Neural crest cell (in vitro differentiated cells): Measurements from ENCODE around the gene DNPEP. TPM values are rescaled to one million over a fixed set of nuclear protein-coding genes. Genes with fewer than 3 reads are reported as not detected.

Experiments
- DNase-seq: peaks from one replicate; pipeline ENCODE4 v3.0.0; 2021; ENCODE audit warnings: low read depth, mixed read lengths, low spot score
- H3K27ac Mint-ChIP-seq: one replicate; pipeline ENCODE4 v1.8.0; 2021; ENCODE audit warnings: mild to moderate bottlenecking, mixed read lengths; ENCODE audit not compliant: unreplicated experiment
- H3K27me3 Mint-ChIP-seq: 2 replicates; pipeline ENCODE4 v1.8.0; 2021; ENCODE audit warnings: low read depth, mild to moderate bottlenecking, mixed read lengths
- H3K36me3 Mint-ChIP-seq: 2 replicates; pipeline ENCODE4 v1.8.0; 2021; ENCODE audit warnings: low read depth, mild to moderate bottlenecking, mixed read lengths
- H3K4me1 Mint-ChIP-seq: 2 replicates; pipeline ENCODE4 v1.8.0; 2021; ENCODE audit warnings: mixed read lengths
- H3K4me3 Mint-ChIP-seq: one replicate; pipeline ENCODE4 v1.8.0; 2021; ENCODE audit warnings: mild to moderate bottlenecking, mixed read lengths
- H3K9me3 Mint-ChIP-seq: 2 replicates; pipeline ENCODE4 v1.8.0; 2021; ENCODE audit warnings: mixed read lengths
- CTCF ChIP-seq: fragments of 200-600 bp; sonication (generic); conservative IDR thresholded peaks from 2 replicates; pipeline ENCODE4 v1.5.0; 2021; ENCODE audit warnings: antibody characterized with exemption, mild to moderate bottlenecking
- total RNA-seq: library from RNA; stranded (reverse); gene quantifications from 2 replicates; pipeline ENCODE4 v1.2.1, GENCODE V29; 2021

Gene DNPEP
- total RNA-seq, 1 donor from 2014 or later, result 36.9 TPM

GRCh38 chr2:219325136-219325535 lies 62.6 kb downstream of the DNPEP start:
- peaks cover 90% of the 10 kb centered on the region for H3K27me3 Mint-ChIP-seq
- DNase-seq, result no peak
- H3K27ac Mint-ChIP-seq, result no peak overlapping the region
- H3K9me3 Mint-ChIP-seq, result no peaks in the 10 kb centered on the region
- H3K4me3 Mint-ChIP-seq, result no peak overlapping the region
- TF ChIP-seq CTCF, result no peak
- H3K36me3 Mint-ChIP-seq, result no peaks in the 10 kb centered on the region
- no peaks in the 10 kb centered on the region for H3K4me1 Mint-ChIP-seq

GRCh38 chr2:219323434-219323833 lies 64.3 kb downstream of the DNPEP start:
- no peak for DNase-seq
- Mint-ChIP-seq H3K36me3 (no peaks in the 10 kb centered on the region), H3K9me3 (no peaks in the 10 kb centered on the region), H3K27ac (no peak overlapping the region), H3K4me1 (no peaks in the 10 kb centered on the region), H3K27me3 (peaks cover 78% of the 10 kb centered on the region), H3K4me3 (no peak overlapping the region)
- TF ChIP-seq CTCF, result no peak

Other genes starting within 250 kb of the DNPEP start
- gene NHEJ1, start 227.1 kb downstream of the DNPEP start, total RNA-seq, result 23.5 and 26.8 TPM in 2 replicates
- 0.34 and 1.5 TPM in 2 replicates for gene SLC23A3, start 217.9 kb downstream of the DNPEP start, total RNA-seq
- 39.9 and 42.1 TPM in 2 replicates for gene CNPPD1, start 211.0 kb downstream of the DNPEP start, total RNA-seq
- 84.6 and 86.0 TPM in 2 replicates for gene RETREG2, start 209.6 kb downstream of the DNPEP start, total RNA-seq
- 26.6 and 30.1 TPM in 2 replicates for gene ZFAND2B, start 181.1 kb downstream of the DNPEP start, total RNA-seq
- gene ABCB6, start 169.0 kb downstream of the DNPEP start, total RNA-seq, result 35.9 and 39.1 TPM in 2 replicates
- 41.2 and 42.0 TPM in 2 replicates for gene ATG9A, start 158.3 kb downstream of the DNPEP start, total RNA-seq
- gene ANKZF1, start 158.1 kb downstream of the DNPEP start, total RNA-seq, result 36.4 and 40.3 TPM in 2 replicates
- 11.2 and 12.7 TPM in 2 replicates for gene GLB1L, start 142.5 kb downstream of the DNPEP start, total RNA-seq
- gene STK16, start 142.4 kb downstream of the DNPEP start, total RNA-seq, result 28.5 and 31.2 TPM in 2 replicates
- gene TUBA4B, start 134.7 kb downstream of the DNPEP start, total RNA-seq, result not detected in 2 replicates
- 0.14 TPM in 1 of 2 replicates, not detected in the other for gene TUBA4A, start 134.0 kb downstream of the DNPEP start, total RNA-seq
- 59.2 and 59.7 TPM in 2 replicates for gene DNAJB2, start 108.5 kb downstream of the DNPEP start, total RNA-seq
- gene PTPRN, start 78.5 kb downstream of the DNPEP start, total RNA-seq, result 3.2 and 4.1 TPM in 2 replicates
- gene RESP18, start 55.2 kb downstream of the DNPEP start, total RNA-seq, result not detected in 2 replicates
- gene DES, start 30.5 kb upstream of the DNPEP start, total RNA-seq, result 0.28 TPM in 1 of 2 replicates, not detected in the other
- gene SPEG, start 46.9 kb upstream of the DNPEP start, total RNA-seq, result 13.4 and 17.5 TPM in 2 replicates
- 24.3 and 26.1 TPM in 2 replicates for gene GMPPA, start 111.0 kb upstream of the DNPEP start, total RNA-seq
- gene ASIC4, start 126.6 kb upstream of the DNPEP start, total RNA-seq, result 1.0 and 1.5 TPM in 2 replicates
- gene CHPF, start 155.9 kb upstream of the DNPEP start, total RNA-seq, result 27.0 and 30.0 TPM in 2 replicates
- gene TMEM198, start 156.1 kb upstream of the DNPEP start, total RNA-seq, result 15.7 and 16.4 TPM in 2 replicates
- 122 and 123 TPM in 2 replicates for gene OBSL1, start 183.6 kb upstream of the DNPEP start, total RNA-seq
- 0.50 TPM in 1 of 2 replicates, not detected in the other for gene INHA, start 184.4 kb upstream of the DNPEP start, total RNA-seq
- 31.4 and 32.9 TPM in 2 replicates for gene STK11IP, start 209.9 kb upstream of the DNPEP start, total RNA-seq
- gene SLC4A3, start 239.7 kb upstream of the DNPEP start, total RNA-seq, result 10.0 and 11.4 TPM in 2 replicates